ENCODE data around the gene SMARCB1.
A peak's percentile ranks its signal among the peaks of the same experiment; 100 is the strongest.
"Not testable (repeated sequence)": the region's sequence is repeated elsewhere in the genome, so short reads cannot be mapped to it uniquely, and the experiment has no call there.

The SMARCB1 gene

DNA sequence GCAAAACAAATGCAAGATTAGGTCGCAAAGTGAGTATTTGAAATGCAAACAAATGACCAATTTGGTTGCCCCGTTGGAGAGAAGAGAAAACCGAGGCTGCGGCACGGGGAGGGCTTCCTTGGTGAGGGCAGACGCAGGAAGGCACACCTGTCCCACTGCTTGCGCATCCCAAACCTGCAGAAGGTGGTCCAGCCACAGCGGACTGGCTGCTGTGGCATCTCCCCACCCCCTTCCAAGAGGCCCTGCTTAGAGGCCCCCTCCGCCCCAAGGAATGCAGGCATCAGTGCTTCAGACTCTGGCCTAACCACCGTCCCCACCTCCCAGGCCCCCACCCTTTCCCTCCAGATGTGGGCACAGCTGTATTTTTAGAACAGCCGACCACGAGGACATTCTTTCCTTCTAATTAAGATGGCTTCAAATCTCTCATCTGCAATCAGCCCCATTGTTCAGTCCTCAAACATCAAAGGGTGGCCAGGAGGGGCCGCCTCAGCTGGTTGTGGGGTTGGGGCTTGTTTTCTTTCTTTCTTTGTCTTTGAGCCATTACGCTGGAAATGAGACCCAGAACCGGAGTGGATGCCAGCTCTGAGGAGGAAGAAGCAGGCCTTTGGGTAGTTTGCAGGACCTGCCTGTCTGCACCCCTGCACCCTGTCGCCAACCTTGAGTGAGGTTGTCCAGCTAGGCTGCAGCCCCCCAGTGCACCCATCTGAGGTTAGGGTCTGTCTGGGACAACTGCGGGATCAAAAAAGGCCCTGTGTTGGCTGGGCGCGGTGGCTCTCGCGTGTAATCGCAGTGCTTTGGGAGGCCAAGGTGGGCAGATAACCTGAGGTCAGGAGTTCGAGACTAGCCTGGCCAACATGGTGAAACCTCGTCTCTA is 61.5 kb downstream of the SMARCB1 start:
- DNase-seq: no peak

DNA sequence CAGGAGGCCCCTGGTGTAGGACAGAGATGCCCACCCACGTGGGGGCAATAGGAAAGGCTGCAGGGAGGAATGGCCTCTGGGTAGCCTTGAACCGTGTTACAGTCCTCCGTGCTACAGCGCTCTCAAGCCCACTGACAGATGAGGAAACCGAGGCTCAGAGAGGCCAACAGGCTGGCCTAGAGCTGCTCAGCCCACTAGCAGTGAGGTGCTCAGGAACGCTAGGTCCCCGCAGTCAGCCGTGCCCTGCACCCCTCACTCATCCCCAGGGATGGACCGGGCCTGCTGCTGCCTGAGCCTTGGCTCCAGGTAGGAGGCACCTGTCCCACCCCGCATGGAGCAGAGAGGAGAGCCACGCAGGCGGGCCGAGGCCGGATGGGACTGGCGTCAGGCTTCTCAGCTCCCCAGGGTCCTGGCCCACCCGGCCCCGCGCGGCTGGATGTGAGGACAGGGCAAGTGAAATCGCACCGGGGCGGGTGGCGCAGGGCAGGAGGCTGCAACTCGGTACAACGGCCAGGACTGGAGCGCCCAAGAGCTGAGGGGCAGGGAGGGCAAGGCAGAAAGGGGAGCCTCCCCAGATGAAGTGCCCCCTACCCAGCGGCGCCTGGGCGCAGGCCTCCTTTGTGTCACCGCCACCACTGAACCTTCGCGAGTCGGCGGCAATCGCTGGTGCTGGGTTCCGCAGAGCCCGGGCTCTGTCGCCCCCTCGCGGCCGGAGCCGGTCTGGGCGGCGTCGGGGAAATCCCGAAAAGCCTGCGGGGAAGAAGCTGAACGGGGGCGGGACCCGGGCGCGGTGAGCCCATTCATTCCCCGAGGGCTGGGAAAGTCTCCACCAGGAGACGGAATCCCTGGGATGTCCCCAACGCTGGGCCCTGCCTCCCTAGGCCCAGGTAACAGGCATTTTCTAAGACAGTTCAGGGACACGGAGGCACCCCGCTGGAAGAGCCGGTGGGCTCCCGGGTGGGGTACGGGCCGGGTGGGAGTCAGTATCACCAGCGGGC is 62.5 kb downstream of the SMARCB1 start:
- DNase-seq: peak; percentile 94 to 95

DNA sequence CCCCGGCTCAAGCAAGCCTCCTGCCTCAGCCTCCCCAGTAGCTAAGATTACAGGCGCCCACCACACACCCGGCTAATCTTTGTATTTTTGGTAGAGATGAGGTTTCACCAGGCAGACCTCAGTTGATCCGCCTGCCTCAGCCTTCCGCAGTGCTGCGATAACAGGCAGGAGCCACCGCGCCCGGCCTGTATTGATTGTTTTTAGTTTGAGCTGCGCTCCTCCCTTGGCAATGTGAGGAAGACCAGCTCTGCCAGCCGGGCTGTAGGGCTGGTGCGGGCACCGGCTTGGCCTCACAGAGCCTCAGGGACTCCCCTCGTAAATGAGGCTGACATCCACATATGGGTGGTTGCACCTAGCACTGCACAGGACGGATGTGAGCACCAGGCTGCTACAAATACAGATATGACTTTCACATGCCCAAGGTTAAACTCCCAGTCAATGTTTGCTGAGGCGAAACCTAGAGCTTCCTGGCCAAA is 63.4 kb downstream of the SMARCB1 start:
- no peak for DNase-seq

DNA sequence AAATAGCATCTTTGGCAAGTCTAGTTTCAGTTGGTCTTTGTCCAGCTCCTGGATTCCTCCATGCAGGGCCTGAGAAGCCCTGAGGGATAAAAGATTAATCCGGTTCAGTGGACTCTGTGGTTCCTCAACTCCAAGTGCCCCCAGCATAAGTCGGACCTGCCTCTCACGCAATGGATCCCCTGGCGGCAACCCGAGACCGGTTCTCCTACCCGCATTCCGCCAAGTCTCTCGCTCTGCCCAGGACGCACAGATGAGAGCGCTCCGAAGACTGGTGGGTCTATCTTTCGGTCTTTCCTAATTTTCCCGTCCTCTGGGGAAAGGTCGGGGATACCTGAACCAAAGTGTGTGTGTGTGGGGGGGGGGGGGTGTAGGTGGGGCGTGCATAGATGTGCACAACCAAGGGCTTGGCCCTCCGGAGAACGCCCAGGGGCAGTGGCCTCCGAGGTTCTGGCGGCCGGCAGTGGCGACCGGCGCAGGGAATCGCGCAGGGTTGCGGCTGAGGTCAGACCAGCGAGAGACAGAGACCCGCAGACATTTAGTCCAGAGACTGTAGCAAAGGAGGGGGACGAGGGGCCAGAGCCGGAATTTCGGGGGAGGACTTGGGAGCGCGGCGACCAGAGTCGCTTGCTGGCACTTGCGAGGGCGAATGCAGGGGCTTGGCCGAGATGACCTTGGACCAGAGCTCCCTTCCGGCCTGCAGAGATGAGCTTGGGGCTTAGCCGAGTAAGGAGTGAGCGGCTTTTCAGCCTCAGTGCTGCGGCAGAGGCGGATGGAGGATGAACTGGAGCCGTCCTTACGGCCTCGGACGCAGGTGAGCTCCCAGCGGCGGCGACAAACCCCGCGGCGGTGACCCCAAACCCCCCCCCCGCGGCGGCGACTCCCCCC is 70.2 kb downstream of the SMARCB1 start:
- peak in 1 of 2 donors; percentile 12 for DNase-seq

DNA sequence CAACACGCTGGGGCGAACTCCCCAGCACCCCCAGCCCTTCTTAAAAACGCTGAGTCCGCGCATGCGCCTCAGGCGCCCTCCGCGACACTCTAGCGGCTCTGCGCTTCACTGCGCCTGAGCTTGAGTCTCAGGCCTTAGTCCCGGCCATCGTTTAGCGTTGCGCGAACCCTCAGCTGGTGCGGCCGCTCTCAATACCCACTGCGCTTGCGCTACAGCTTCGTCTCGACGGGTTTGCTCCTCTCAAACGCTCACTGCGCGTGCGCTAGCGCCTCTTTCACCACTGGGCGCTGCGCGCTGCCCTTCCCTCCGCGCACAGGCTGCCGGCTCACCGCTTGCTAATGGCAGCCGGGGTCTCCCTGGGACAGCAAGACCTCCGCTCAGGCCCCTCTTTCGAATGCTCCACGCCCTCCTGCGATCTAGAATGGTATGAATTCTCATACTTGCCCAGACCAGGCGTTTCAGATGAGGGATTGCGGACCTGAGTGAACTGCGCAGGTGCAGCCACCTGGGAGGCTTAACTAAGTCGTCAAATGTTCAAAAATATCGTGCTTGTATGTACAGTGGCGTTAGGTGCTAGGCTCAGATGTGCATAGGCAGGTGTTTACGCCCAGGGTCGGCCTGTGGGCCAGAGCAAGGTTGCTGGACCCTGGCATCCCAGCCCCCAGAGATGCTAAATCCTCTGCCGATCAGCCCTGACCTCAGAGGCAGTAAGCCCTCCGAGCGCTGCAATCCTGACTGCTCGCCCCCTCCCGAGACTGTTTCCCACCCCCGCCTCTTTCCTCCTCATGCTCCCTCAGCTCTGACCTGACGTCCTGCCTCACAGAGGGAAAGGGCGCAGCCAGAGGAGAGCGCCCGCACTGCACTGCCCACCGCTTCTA is 71.1 kb downstream of the SMARCB1 start, which contains the start of gene SLC2A11:
Gene SLC2A11 (plus strand): TSS at position 270 of the 878 bp plus-strand sequence. CDS start 125 bp downstream, at position 395.
- DNase-seq: peak; percentile 90

DNA sequence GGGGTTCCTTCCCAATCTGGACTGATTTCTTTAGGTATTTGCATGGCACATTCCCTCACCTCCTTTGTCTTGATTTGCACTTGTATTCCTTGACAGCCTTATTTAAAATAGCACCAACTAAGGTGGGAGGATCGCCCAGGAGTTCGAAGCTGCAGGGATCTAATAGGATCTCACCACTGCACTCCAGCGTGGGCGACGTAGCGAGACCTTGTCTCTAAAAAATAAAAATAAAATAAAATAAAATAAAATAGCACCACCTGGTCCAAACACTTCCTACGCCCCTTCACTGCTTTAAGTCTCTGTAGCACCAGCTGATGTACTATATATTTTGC is 71.7 kb downstream of the SMARCB1 start:
- DNase-seq: no peak

DNA sequence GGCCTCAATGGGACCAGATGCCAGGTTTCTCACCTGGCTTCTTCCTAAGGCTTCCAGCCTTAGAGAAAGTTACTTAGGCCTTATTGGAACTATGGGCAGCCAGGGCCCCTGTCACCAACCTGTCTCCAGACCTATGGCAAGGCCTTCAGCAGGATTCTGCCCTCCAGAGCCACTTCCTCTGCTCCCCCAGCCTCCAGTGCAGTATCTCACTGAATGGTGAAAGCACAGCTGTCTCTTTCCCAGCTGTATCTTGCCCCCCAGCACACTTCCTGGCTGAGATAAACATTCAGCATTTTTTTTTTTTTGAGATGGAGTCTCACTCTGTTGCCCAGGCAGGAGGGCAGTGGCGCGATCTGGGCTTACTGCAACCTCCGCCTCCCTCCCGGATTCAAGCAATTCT is 72.4 kb downstream of the SMARCB1 start:
- DNase-seq: no peak

DNA sequence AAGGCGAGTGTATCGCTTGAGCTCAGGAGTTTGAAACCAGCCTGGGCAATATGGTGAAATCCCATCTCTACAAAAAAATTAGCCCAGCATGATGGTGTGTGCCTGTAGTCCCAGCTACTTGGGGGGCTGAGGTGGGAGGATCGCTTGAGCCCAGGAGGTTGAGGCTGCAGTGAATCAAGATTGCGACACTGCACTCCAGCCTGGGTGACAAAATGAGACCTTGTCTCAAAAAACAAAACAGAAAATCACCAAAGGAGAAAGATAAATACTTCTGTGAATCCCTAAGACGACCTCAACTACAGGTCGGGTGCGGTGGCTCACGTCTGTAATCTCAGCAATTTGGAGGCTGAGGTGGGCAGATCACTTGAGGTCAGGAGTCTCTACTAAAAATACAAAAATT is 73.4 kb downstream of the SMARCB1 start:
- DNase-seq: not testable (repeated sequence)

DNA sequence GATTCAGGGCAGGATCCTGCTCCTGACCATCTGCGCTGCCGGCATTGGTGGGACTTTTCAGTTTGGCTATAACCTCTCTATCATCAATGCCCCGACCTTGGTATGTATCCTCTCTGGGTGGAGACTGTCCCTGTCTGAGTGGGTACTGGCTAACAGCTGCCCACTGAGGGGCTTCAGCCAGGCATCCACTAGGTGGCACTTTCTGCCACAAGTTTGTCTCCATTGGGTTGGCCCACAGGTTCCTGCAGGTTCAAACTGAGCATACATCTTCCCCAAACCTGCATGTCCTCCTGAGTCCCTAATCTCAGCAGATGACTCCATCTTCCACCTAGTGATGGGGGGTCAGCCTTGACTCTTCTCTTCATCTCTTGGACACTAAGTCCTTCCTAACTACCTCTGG is 75.3 kb downstream of the SMARCB1 start:
- peak; percentile 17 to 18 for DNase-seq

DNA sequence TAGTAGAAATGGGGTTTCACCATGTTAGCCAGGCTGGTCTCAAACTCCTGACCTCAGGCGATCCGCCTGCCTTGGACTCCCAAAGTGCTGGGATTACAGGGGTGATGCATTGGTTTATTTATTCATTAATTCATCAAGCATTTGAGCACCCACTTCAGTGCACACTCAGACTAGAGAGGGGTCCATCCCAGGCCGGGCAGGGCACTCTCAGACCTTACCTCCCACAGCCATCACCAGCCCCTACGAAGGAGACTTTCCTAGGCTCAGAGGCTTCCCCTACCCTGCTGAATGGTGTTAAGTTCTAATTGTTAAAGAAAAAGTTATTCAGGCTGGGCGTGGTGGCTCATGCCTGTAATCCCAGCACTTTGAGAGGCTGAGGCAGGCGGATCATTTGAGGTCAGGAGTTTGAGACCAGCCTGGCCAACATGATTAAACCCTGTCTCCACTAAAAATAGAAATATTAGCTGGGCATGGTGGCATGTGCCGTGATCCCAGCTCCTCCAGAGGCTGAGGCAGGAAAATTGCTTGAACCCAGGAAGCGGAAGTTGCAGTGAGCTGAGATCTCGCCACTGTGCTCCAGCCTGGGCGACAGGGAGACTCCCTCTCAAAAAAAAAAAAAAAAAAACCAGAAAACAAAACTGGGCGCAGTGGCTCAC is 77.9 kb downstream of the SMARCB1 start:
- not testable (repeated sequence) for DNase-seq

DNA sequence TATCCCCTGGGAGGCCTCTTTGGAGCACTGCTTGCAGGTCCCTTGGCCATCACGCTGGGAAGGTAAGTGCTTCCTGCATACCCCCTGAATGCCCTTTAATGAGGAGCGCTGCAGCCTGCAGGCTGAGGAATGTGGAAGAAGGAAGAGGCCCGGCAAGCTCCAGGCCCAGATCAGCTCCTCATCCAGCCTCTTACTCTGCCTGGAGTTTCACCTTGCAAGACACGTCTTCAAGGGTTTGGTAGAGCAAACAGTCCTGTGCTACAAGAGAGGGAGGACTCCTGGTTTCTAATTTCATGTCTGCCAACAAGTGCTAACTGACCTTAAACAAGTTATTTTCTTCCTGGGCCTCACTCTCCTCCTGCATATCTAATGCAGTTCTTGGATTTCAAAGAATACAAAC is 81.8 kb downstream of the SMARCB1 start:
- DNase-seq: no peak

DNA sequence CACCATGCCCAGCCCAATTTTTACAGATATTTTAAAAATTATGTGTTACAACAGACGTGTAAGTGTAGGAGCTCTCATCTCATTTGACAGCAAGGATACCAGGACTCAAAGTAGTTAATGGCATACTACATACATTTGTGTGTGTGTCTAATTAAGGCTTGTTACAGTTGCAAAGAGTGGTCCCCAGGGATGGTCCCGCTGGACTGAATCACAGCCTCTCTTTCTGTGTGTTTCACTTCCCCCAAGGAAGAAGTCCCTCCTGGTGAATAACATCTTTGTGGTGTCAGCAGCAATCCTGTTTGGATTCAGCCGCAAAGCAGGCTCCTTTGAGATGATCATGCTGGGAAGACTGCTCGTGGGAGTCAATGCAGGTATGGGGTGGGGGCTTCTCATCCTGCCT is 88.1 kb downstream of the SMARCB1 start:
- no peak for DNase-seq

DNA sequence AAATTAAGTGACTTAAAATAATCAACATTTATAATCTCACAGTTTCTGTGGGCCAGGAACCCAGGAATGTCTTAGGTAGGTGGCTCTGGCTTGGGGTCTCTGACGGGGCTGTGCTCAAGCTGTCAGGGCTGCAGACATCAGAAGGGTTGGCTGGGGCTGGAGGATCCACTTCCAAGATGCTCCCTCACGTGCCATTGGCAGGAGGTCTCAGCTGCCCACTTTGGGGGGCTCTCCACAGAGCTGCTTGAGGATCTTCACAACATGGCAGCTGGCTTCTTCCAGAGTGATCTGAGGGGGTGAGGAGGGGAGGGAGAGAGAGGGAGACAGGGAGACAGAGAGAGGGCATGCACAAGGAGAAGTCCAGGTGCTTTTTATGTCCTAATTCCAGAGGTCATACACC is 89.0 kb downstream of the SMARCB1 start:
- no peak for DNase-seq

DNA sequence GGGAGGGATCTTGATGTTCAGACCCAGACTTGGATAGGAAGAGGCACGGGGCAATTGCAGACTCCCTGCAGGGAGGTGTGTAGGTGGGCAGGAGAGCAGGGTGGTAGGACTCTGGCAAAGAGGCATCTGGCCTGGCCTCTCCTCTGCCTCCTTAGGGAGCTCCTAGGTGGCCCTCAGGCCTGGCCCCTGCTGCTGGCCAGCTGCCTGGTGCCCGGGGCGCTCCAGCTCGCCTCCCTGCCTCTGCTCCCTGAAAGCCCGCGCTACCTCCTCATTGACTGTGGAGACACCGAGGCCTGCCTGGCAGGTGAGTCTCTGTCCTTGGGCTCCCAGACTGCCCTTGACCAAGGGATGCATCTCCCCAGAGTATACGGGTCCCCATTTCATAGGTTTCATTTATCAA is 90.8 kb downstream of the SMARCB1 start:
- DNase-seq: no peak

DNA sequence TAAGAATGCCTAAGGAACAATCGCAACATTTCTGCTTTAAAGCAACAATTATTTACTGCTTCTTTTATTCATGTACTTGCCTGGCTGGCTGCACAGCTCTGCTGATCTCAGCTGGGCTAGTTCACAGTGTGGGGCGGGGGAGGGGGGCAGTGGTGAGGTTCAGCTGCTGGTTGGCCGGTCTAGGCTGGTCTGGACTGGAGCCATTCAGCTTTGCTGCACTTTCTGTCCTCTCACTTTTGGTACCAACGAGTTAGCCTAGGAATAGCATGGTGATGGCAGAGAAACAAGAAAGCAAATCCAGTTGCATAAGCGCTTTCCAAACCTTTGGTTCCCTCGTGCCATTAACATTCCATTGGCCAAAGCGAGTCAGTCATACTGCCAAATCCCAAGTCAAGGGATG is 91.5 kb downstream of the SMARCB1 start:
- no peak for DNase-seq

DNA sequence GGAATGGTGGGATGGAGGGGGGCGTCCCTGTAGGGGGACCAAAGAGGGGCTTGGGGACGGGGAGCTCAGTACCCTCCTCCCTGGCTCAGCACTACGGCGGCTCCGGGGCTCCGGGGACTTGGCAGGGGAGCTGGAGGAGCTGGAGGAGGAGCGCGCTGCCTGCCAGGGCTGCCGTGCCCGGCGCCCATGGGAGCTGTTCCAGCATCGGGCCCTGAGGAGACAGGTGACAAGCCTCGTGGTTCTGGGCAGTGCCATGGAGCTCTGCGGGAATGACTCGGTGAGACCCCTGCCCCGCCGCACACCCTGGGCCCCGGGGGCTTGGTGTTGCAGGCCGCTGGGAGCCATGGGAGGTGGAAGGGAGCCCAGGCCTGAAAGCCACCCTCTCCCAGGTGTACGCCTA is 95.6 kb downstream of the SMARCB1 start:
- DNase-seq: no peak

DNA sequence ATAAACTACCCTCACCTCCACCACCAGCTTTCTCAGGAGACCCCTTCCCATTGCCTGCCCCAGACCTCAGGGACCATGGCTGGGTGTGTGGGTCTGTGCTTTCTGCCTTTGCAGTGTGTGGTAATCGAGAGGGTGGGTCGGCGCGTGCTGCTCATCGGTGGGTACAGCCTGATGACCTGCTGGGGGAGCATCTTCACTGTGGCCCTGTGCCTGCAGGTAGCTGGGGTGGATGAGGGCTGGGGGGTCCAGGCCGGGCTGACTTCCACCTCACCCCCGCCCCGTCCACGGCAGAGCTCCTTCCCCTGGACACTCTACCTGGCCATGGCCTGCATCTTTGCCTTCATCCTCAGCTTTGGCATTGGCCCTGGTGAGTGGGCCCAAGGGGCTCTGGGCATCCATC is 96.9 kb downstream of the SMARCB1 start:
- DNase-seq: no peak

DNA sequence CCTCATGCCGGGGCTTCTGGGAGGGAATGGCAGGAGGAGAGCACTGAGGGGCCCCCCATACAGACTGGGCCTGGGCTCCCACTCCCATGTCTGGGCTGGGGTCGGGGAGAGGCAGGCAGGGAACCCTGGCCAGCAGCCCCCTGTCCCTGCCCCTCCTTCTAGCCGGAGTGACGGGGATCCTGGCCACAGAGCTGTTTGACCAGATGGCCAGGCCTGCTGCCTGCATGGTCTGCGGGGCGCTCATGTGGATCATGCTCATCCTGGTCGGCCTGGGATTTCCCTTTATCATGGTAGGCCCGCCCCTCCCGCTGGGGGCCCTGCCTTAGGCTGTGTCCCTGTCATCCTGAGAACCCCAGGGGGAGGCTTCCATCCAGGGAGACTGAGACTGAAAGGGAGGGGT is 97.4 kb downstream of the SMARCB1 start:
- DNase-seq: no peak
